Inferior parietal cortex (tissue), 1 donor: ENCODE results near the gene GOLGA8J.
A peak's percentile ranks its signal among the peaks of the same experiment; 100 is the strongest.
"Not testable (repeated sequence)": the region's sequence is repeated elsewhere in the genome, so short reads cannot be mapped to it uniquely, and the experiment has no call there.

ENCODE experiments used
- DNase-seq: peaks from one replicate; pipeline ENCODE4 v3.0.0-alpha.2; 2016; ENCODE audit errors: extremely low spot score

The GOLGA8J gene

DNA sequence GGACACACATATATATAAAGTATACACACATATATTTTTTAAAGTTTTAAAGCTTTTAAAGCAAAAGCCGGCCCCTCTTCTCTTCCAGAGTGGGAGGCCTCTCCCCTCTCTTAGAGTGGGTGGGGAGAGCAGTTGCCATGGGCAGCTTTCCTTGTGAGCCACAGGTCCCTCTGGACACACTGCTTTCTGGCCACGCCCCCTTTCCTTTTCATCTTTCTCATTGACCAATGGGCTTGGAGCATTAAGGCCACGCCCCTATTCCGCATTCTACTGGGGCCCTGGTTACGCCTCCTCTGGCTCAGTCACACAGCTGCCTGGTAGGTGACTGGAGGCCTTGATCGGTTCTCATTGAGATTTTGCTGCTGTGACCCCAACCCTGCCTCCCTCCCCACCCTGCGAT lies at the start of gene GOLGA8J:
GOLGA8J (plus strand) TSS at position 301 of the 400 bp plus-strand sequence; CDS start at position 399, 98 bp downstream.
- not testable (repeated sequence) for DNase-seq

GRCh38 chr15:30033211-30033610 lies 49.5 kb upstream of the GOLGA8J start:
- DNase-seq: no peak

- DNase-seq: no peak
These were observed 49.0 kb upstream of the GOLGA8J start for GRCh38 chr15:30033763-30034162.

DNA sequence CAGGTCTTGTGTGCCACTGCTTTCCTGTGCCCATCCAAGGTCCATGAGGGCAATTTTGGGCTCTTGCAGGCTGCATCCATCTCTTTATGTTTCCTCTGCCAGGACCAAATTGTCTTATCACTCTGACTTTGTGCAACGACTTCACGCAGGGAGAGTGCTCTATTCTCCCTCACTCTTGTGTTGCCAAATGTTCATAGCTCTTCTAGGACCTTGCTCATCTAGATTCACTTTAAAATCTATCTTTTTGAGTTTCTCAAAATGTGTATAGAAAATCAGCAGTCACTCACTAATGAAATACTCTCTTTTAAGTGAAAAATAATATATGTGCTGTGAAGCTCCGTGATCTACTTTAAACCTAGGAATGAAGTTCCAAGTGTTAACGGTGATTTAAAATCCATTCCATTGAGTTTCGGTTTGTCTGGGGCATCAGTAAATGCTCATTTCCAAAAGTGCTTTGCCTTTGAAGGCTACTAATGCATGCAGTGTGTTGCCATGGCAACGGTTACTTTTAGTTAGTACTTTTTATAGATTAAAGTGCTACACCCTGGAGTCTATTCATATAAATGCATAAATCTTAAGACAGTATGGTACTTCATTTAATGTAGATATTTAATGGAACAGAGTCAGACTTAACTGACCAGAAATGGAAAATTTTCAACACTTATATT lies 46.6 kb upstream of the GOLGA8J start:
- DNase-seq: peak; percentile 67

GRCh38 chr15:30038667-30039523 lies 43.9 kb upstream of the GOLGA8J start:
- DNase-seq: no peak

DNA sequence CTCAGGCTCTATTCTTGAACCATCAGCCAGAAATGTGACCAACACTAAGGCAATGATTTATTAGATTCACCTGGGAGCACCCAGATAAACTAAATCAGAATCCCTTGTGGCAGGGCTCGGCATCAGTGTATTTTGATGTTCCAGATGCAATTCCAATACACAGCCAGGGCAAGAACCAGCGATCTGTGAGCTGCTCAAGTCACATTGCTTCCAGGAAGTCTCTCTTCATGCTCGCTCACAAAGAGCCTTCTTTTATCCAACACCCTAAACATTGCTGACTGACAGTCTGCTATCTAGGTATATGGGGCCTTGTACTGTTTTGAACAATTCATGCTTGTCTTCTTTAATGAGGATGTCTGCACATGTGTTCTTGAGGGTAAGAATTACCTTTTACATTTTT lies 40.9 kb upstream of the GOLGA8J start:
- peak; percentile 49 for DNase-seq

- DNase-seq: peak; percentile 62
These were observed 40.2 kb upstream of the GOLGA8J start for GRCh38 chr15:30042556-30042955.

DNA sequence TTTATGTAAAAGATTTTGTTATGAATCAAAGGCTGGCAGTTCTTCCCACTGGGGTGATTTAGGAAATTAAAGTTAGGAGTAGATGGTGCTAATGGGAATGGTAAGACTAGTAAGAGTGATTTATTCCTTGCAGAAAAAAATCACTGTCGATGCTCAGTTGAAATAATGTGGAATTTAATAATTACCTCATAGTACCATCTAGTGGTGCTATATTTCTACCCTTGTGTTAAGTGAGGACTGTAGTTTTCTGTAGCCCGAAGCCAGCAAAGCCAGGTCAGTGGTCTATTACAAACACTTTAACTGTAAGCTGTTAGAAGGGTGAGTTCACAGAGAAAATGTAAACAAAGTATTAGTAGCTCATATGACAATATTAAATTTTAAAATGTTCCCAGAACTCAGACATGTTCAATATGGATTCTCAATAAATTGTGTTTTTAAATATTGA lies 39.5 kb upstream of the GOLGA8J start:
- DNase-seq: peak; percentile 80

DNA sequence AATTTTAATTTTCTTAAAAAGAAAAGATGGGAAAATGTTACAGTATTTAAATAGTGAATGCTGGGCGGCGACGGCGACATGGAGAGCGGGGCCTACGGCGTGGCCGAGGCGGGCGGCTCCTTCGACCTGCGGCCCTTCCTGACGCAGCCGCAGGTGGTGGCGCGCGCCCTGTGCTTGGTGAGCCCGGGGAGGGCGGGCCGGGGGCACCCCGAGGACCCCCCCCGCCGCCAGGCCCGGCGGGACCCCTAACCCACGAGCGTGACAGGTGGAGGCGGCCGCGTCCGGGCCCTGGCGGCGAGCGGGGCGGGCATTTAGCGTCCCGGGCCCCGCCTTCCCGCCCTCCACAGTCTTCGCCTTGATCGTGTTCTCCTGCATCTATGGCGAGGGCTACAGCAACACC lies 38.4 kb upstream of the GOLGA8J start:
- no peak for DNase-seq

DNA sequence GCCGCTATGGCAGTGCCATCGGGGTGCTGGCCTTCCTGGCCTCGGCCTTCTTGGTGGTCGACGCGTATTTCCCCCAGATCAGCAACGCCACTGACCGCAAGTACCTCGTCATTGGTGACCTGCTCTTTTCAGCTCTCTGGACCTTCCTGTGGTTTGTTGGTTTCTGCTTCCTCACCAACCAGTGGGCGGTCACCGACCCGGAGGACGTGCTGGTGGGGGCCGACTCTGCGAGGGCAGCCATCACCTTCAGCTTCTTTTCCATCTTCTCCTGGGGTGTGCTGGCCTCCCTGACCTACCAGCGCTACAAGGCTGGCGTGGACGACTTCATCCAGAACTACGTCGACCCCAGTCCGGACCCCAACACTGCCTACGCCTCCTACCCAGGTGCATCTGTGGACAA lies 37.9 kb upstream of the GOLGA8J start:
- DNase-seq: not testable (repeated sequence)

DNA sequence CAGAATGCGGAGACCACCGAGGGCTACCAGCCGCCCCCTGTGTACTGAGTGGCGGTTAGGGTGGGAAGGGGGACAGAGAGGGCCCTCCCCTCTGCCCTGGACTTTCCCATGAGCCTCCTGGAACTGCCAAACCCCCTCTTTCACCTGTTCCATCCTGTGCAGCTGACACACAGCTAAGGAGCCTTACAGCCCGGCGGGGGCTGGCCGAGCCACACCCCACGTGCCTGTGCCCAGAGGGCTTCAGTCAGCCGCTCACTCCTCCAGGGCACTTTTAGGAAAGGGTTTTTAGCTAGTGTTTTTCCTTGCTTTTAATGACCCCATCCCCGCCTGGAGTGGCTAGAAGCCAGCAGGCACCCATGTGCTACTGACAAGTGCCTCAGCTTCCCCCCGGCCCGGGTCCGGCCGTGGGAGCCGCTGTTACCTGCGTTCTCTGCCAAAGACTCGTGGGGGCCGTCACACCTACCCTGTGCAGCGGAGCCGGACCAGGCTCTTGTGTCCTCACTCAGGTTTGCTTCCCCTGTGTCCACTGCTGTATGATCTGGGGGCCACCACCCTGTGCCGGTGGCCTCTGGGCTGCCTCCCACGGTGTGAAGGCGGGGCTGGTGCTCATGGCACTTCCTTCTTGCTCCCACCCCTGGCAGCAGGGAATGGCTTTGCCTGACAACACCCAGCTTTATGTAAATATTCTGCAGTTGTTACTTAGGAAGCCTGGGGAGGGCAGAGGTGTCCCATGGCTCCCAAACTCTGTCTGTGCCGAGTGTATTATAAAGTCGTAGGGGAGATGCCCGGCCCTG lies 37.3 kb upstream of the GOLGA8J start:
- DNase-seq: not testable (repeated sequence)

- no peak for DNase-seq
These were observed 36.3 kb upstream of the GOLGA8J start for GRCh38 chr15:30046430-30046829.

DNA sequence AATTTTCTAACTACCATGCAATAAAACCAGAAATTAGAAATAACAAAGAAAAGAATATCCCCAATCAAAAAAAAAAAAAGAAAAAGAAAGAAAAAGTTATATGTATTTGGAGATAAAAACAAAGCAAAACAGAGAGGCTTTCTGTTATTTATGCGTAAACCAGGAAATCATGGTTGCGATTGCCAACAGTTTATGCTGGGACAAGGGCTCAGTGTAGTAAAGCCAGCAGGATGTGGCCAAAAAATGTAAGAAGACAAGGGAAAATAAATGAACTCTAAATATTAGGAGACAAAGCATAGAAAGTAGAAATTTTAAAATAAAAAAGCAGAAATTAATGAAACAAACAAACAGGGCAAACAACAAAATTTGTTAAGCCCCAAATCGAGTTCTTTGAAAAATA lies 27.2 kb upstream of the GOLGA8J start:
- no peak for DNase-seq

- no peak for DNase-seq
These were observed 26.6 kb upstream of the GOLGA8J start for GRCh38 chr15:30056166-30056565.

GRCh38 chr15:30059771-30060170 lies 23.0 kb upstream of the GOLGA8J start:
- DNase-seq: no peak

DNA sequence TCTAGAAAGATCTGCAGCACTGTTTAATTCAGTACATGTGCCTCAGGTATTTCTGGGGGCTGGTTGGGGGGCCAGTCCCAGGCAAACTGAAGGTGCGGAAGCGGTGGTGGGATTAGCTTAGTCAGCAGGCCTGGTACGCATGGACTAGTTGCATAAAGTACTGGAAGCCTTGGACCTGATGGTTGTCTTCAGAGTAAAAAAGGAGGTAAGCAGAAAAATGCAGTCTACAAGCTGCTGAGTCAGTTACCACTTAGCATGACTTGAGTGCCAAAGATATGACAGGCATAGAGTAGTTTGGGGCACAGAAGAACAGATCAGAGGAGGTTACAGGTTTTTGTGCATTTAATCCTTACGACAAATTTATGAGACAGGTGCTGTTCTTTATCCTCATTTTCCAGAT lies 19.9 kb upstream of the GOLGA8J start:
- DNase-seq: no peak

DNA sequence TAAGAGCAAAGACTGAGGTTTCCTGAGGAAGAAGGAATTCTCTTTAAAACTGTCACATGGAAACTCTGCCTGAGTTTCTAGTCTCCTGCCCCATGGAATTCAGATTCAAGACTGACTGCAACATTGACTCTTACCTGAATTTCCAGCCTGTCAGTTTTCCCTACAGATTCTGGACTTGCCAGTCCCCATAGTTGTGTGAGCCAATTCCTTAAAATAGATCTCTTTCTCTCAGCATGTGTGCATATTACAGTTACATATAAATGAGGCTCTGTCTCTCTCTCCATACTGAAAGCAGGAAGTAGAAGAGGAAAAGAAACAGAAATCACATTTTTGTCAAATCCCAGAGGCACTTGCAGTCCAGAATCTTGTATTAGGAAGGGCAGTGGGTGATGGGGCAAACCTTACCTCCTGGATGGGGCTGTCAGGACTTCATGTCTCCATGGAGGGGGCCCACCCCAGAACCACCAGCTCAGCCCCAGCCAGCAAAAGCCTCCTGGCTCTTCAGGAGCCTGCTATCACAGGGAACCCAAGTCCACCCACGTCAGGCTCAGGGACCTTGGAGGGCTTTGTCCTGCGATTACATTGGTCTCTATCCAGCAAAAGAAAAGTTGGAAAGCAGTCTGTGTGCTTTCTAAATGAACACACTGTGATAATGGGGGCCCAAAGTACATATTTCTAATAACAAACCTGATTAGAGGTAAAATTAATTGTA lies 18.8 kb upstream of the GOLGA8J start:
- no peak for DNase-seq

GRCh38 chr15:30065025-30065801 lies 17.5 kb upstream of the GOLGA8J start:
- DNase-seq: peak; percentile 51

- DNase-seq: no peak
These were observed 14.4 kb upstream of the GOLGA8J start for GRCh38 chr15:30068326-30068725.

DNA sequence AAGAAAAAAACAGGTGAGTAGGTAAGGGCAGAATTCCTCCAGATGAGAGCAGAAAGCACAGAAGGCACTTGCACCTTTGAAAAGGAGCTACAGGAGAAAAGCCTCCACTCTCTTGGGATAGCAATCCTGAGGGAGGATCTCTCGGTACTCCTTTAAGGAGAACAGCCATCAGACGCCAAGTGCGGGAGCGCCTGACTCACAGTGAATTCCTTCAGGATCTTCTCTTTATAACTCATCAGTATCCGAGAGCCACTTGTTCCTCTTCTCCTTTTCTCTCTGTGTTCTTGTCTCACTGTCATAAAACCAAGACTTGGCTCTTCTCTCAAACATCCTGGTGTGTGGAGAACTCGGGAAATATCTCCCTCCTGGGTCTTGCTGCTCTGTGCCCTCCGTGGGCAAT lies 10.1 kb upstream of the GOLGA8J start:
- no peak for DNase-seq

- no peak for DNase-seq
These were observed 8.8 kb upstream of the GOLGA8J start for GRCh38 chr15:30073915-30074314.
